K562 (cell line): ENCODE data around the gene ASIC3. TPM values are rescaled to one million over a fixed set of nuclear protein-coding genes. Genes with fewer than 3 reads are reported as not detected.

Experiments used
- ATAC-seq: fragments of 200-7000 bp; cut with Tn5 transposase; 3 replicates; pipeline ENCODE4 v1.9.1; 2020; ENCODE audit warnings: moderate library complexity
- BruUV-seq: library from RNA; stranded (reverse); fragments of 400-500 nt; replicated peaks from 2 replicates; lab custom pipeline; 2021; lab: Mats Ljungman, UMichigan
- CTCF ChIA-PET: fragments of 300-600 bp; formaldehyde crosslinking; extraction: SDS; loops from one replicate; lab custom pipeline; 2021; ENCODE audit warnings: low intra/inter-chr PET ratio; lab: Yijun Ruan, JAX
- POLR2A ChIA-PET: fragments of 300-600, 350-650 bp; sonication (Branson Sonifier 250); formaldehyde crosslinking; extraction: SDS; loops from one replicate; lab custom pipeline; 2021; ENCODE audit warnings: antibody characterized with exemption, inconsistent platforms; lab: Yijun Ruan, JAX
- DNase-seq, 4 experiments: peaks; one replicate each; pipeline versions ENCODE4 v3.0.0 to v3.0.0-alpha.2; 2011 to 2018; ENCODE audit warnings: low spot score in 3 of 4, mixed read lengths in 3 of 4; ENCODE audit errors: extremely low read depth in 1 of 4
- FAIRE-seq: peaks from 2 replicates; lab custom pipeline; 2011; peaks lifted over from hg19 to GRCh38; lab: Jason Lieb, UNC
- H2AFZ ChIP-seq: 2 replicates; pipeline ENCODE4 v1.6.0; 2011; ENCODE audit warnings: low read depth, low read length, control low read depth, inconsistent platforms
- H3K27ac ChIP-seq: fragments of 200-600 bp; 3 replicates; pipeline ENCODE4 v1.8.0; 2011; ENCODE audit warnings: low read depth, mild to moderate bottlenecking, control low read depth, inconsistent platforms, low read length, moderate library complexity, mixed read lengths; ENCODE audit errors: extremely low read depth
- H3K27me3 ChIP-seq, 2 experiments: fragments of 300-600 bp in 1 of 2; 2 replicates in 1 of 2; 3 replicates in 1 of 2; pipeline versions ENCODE4 v1.6.0 to v1.8.0; 2011; ENCODE audit warnings: inconsistent platforms in 2 of 2, low read length in 2 of 2, mild to moderate bottlenecking in 1 of 2, mixed read lengths in 1 of 2, moderate library complexity in 1 of 2; ENCODE audit not compliant: control insufficient read depth in 2 of 2, insufficient read depth in 2 of 2
- H3K36me3 ChIP-seq: fragments of 300-600 bp; 3 replicates; pipeline ENCODE4 v1.8.0; 2011; ENCODE audit warnings: mild to moderate bottlenecking, low read length, inconsistent platforms; ENCODE audit not compliant: control insufficient read depth, insufficient read depth
- H3K4me1 ChIP-seq, 2 experiments: fragments of 200-600 bp in 1 of 2; replicated peaks in 1 of 2; 2 replicates in 1 of 2; 3 replicates in 1 of 2; pipeline versions ENCODE4 v1.5.1 to v1.8.0; 2011; ENCODE audit warnings: inconsistent platforms in 2 of 2, low read length in 2 of 2, mild to moderate bottlenecking in 1 of 2, mixed read lengths in 1 of 2, moderate library complexity in 1 of 2; ENCODE audit not compliant: control insufficient read depth in 2 of 2, insufficient read depth in 2 of 2
- H3K4me2 ChIP-seq: 2 replicates; pipeline ENCODE4 v1.6.1; 2011; ENCODE audit warnings: low read length, control low read depth, inconsistent platforms, mixed read lengths; ENCODE audit not compliant: insufficient read depth
- H3K4me3 ChIP-seq: fragments of 200-600 bp; sonication (generic), shearing (Covaris generic); 2 replicates; pipeline ENCODE4 v1.5.1; 2016; ENCODE audit warnings: control low read depth, inconsistent platforms
- H3K79me2 ChIP-seq: fragments of 200-600 bp; 3 replicates; pipeline ENCODE4 v1.8.0; 2011; ENCODE audit warnings: low read length, inconsistent platforms; ENCODE audit not compliant: control insufficient read depth, insufficient read depth
- H3K9ac ChIP-seq, 2 experiments: 2 replicates each; pipeline versions ENCODE4 v1.6.0 to v1.6.1; 2011; ENCODE audit warnings: low read depth in 2 of 2, low read length in 2 of 2, control low read depth in 1 of 2, inconsistent platforms in 1 of 2, mild to moderate bottlenecking in 1 of 2, mixed read lengths in 1 of 2; ENCODE audit not compliant: insufficient read depth in 1 of 2
- H3K9me1 ChIP-seq: one replicate; pipeline ENCODE4 v1.6.0; 2011; ENCODE audit warnings: inconsistent platforms, mild to moderate bottlenecking, low read length, moderate library complexity; ENCODE audit not compliant: control insufficient read depth, insufficient read depth
- H3K9me3 ChIP-seq: replicated peaks from 2 replicates; pipeline ENCODE4 v1.5.1; 2011; ENCODE audit warnings: low read depth, low read length, inconsistent platforms; ENCODE audit not compliant: control insufficient read depth, insufficient read depth
- H4K20me1 ChIP-seq: replicated peaks from 2 replicates; pipeline ENCODE4 v1.6.1; 2011; ENCODE audit warnings: low read length, inconsistent platforms, mixed read lengths; ENCODE audit not compliant: control insufficient read depth, insufficient read depth
- ARID3A ChIP-seq: IDR thresholded peaks from 2 replicates; pipeline ENCODE4 v1.6.1; 2012; ENCODE audit warnings: low read depth, low read length, improper control_type of control experiment, borderline replicate concordance
- CHD4 ChIP-seq: fragments of 200-600 bp; sonication (generic); IDR thresholded peaks from 3 replicates; pipeline ENCODE4 v1.6.1; 2012; ENCODE audit warnings: low read depth, mild to moderate bottlenecking, mixed read lengths, low read length, inconsistent platforms; ENCODE audit not compliant: insufficient read depth, insufficient replicate concordance, poor library complexity, severe bottlenecking
- CREB3L1 ChIP-seq: fragments of 450-650 bp; IDR thresholded peaks from 2 replicates; pipeline ENCODE4 v1.6.1; 2014; ENCODE audit warnings: low read depth, mild to moderate bottlenecking, moderate library complexity, borderline replicate concordance
- GATA2 ChIP-seq: sonication (generic); formaldehyde crosslinking; IDR thresholded peaks from 2 replicates; pipeline ENCODE4 v1.4.0; 2020; ENCODE audit warnings: mild to moderate bottlenecking, missing genetic modification reagents
- HOXB6 ChIP-seq: fragments of 250-450 bp; sonication (Bioruptor Pico); IDR thresholded peaks from 2 replicates; pipeline ENCODE4 v1.5.1; 2022; ENCODE audit warnings: mild to moderate bottlenecking, borderline replicate concordance
- POLR2B ChIP-seq: fragments of 450-650 bp; IDR thresholded peaks from 2 replicates; pipeline ENCODE4 v1.6.1; 2018; ENCODE audit warnings: low read depth; ENCODE audit not compliant: partially characterized antibody
- POLR2G ChIP-seq: fragments of 200-400 bp; formaldehyde crosslinking; IDR thresholded peaks from 2 replicates; pipeline ENCODE4 v1.6.1; 2017; ENCODE audit warnings: low read depth, mild to moderate bottlenecking, antibody characterized with exemption, low read length, moderate library complexity
- PYGO2 ChIP-seq: fragments of 450-650 bp; IDR thresholded peaks from 2 replicates; pipeline ENCODE4 v1.6.1; 2016; ENCODE audit warnings: mild to moderate bottlenecking, missing genetic modification characterization, moderate library complexity, missing compliant biosample characterization
- RBFOX2 ChIP-seq: fragments of 200-400 bp; formaldehyde crosslinking; IDR thresholded peaks from 2 replicates; pipeline ENCODE4 v1.6.1; 2017; ENCODE audit warnings: low read depth, mild to moderate bottlenecking, low read length, moderate library complexity
- RFX1 ChIP-seq: fragments of 450-650 bp; IDR thresholded peaks from 2 replicates; pipeline ENCODE4 v1.6.1; 2016; ENCODE audit warnings: mild to moderate bottlenecking, moderate library complexity
- ZFP30 ChIP-seq: fragments of 250-450 bp; sonication (Bioruptor Pico); IDR thresholded peaks from 2 replicates; pipeline ENCODE4 v1.8.0; 2022; ENCODE audit warnings: moderate library complexity, mild to moderate bottlenecking, inconsistent platforms, borderline replicate concordance
- ZNF75A ChIP-seq: fragments of 450-650 bp; formaldehyde crosslinking; IDR thresholded peaks from 2 replicates; pipeline ENCODE4 v1.4.0; 2020; ENCODE audit warnings: mild to moderate bottlenecking
- WGBS: fragments of 100-300 bp; shearing (Covaris generic); methylation state at CpG from one replicate; pipeline ENCODE4 v1.1.6; 2016; ENCODE audit warnings: low coverage, mixed read lengths; ENCODE audit not compliant: insufficient coverage; ENCODE audit errors: missing lambda C conversion rate; 5-methylcytosine and 5-hydroxymethylcytosine counted together
- in situ Hi-C: fragments of 300-500 bp; cut with MboI; formaldehyde crosslinking; loops from 4 replicates; pipeline ENCODE4 v1.15.0; 2018; ENCODE audit warnings: inconsistent platforms, mixed read lengths
- intact Hi-C: fragments of 100-400 bp; cut with micrococcal nuclease; formaldehyde crosslinking; loops from 2 replicates; pipeline ENCODE4 v1.14.2; 2022
- polyA plus RNA-seq, 8 experiments: library from polyadenylated mRNA; depleted of rRNA in 4 of 8; stranded (reverse) in 5 of 8; unstranded in 3 of 8; fragments of >200 nt; fragmentation: Nextera tagmentation in 2 of 8; fragmentation: Illumina TruSeq in 1 of 8; extraction: Ambion mirVana in 2 of 8; extraction: Trizol in 1 of 8; gene quantifications; 2 replicates each; pipeline versions ENCODE4 v1.2.1 to v1.2.3, GENCODE V29; 2011 to 2014; ENCODE audit warnings: inconsistent platforms in 1 of 8, missing spikeins in 1 of 8
- total RNA-seq, 7 experiments: library from RNA; depleted of rRNA in 6 of 7; stranded (reverse); fragments of >200 nt in 6 of 7; fragmentation: Illumina TruSeq in 2 of 7; extraction: Trizol in 2 of 7; gene quantifications; 2 replicates each; pipeline versions ENCODE4 v1.2.1 to v1.2.3, GENCODE V29; 2011 to 2021; ENCODE audit warnings: low replicate concordance in 1 of 7

ASIC3 gene
- total and polyA plus RNA-seq, 9 of the 15 experiments (the other 6 are each of a cell fraction or from before 2014, with no cell fraction given): 0.11 to 5.0 (median 0.87) TPM

GRCh38 chr7:151075662-151075971 lies 27.3 kb downstream of the ASIC3 start:
- POLR2A ChIA-PET: interaction anchor here (1.2 to 1.8 kb wide), 5 partner anchors 8 to 48 kb away, joined by 4 to 8 read pairs (median 5); partner anchors contain the start of gene ABCB8
- peak overlapping the region in 1 of 2 experiments; percentile 74; a peak in 2 of 4 replicates for H3K9ac ChIP-seq
- H3K4me2 ChIP-seq: no peak overlapping the region
- H3K36me3 ChIP-seq: peaks cover 90% of the 10 kb centered on the region
- peaks cover 5% of the 10 kb centered on the region for H4K20me1 ChIP-seq
- peaks cover 23 to 73% of the 10 kb centered on the region in 2 experiments for H3K4me1 ChIP-seq
- no peak overlapping the region for H3K4me3 ChIP-seq
- no peak for DNase-seq
- H2AFZ ChIP-seq: no peak overlapping the region
- in situ Hi-C loops: no loop called here
- BruUV-seq: no TSS peak
- H3K79me2 ChIP-seq: peaks cover 21% of the 10 kb centered on the region
- no peaks in the 10 kb centered on the region for H3K9me3 ChIP-seq
- peak; percentile 62 for TF ChIP-seq POLR2G
- TF ChIP-seq CHD4: no peak
- no peak for TF ChIP-seq GATA2
- TF ChIP-seq ZNF75A (CRISPR knock-in tag): no peak
- TF ChIP-seq RBFOX2: peak; percentile 56
- intact Hi-C loops: no loop called here
- no peak for FAIRE-seq
- no peak overlapping the region for H3K27ac ChIP-seq
- H3K27me3 ChIP-seq: no peaks in the 10 kb centered on the region
- H3K9me1 ChIP-seq: no peaks in the 10 kb centered on the region
- CTCF ChIA-PET: no interaction called here
- no peak for ATAC-seq
- 80% methylated on average over 7 of the region's 7 CpGs for WGBS

GRCh38 chr7:151075978-151076426 lies 27.7 kb downstream of the ASIC3 start:
- Histone ChIP-seq H3K9me3 (no peaks in the 10 kb centered on the region), H3K4me2 (no peak overlapping the region), H3K27ac (no peak overlapping the region), H3K79me2 (peaks cover 25% of the 10 kb centered on the region), H3K9ac (peak overlapping the region in 1 of 2 experiments; percentile 74; a peak in 2 of 4 replicates), H3K9me1 (no peaks in the 10 kb centered on the region), H3K36me3 (peaks cover 86% of the 10 kb centered on the region), H2AFZ (no peak overlapping the region), H3K4me3 (no peak overlapping the region), H4K20me1 (peaks cover 5% of the 10 kb centered on the region), H3K4me1 (peaks cover 23 to 73% of the 10 kb centered on the region in 2 experiments), H3K27me3 (no peaks in the 10 kb centered on the region)
- peak in 1 of 4 experiments; percentile 42 for DNase-seq
- TSS peak; percentile 54 for BruUV-seq
- no peak for ATAC-seq
- WGBS: 76% methylated on average over 20 of the region's 22 CpGs
- in situ Hi-C loops (no loop called here), intact Hi-C loops (no loop called here)
- CTCF ChIA-PET: no interaction called here
- POLR2A ChIA-PET: interaction anchor here (0.7 to 1.8 kb wide), 9 partner anchors 9 to 75 kb away, joined by 3 to 8 read pairs (median 5); partner anchors contain the start of genes ABCB8 and AGAP3
- no peak for FAIRE-seq
- TF ChIP-seq ARID3A: no peak
- TF ChIP-seq CREB3L1: no peak
- TF ChIP-seq POLR2B: peak; percentile 69
- TF ChIP-seq PYGO2 (tag): no peak
- no peak for TF ChIP-seq HOXB6 (CRISPR knock-in tag)
- TF ChIP-seq RFX1: no peak
- TF ChIP-seq ZFP30 (CRISPR knock-in tag): no peak
